ENCODE measurements around the gene SUSD4.

SUSD4 gene

DNA sequence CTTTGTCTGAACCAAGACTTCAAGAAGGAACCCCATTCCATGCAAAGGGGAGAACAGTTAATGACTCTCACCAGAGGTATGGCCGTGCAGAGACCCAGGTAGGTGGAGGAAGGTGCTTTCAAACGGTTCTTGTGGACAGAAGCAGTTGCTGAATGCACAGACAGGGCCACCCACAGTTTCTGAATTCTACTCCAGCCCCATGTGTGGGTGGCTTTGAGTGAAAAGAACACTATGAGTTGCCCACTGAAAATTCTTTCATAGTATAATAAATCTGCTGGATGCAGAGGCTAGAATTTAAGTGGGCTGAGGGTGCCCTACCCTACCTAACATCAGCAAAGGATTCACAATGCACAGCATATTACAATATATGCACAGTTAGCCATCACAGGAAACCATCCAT is 22.0 kb upstream of the SUSD4 start:
- TF ChIP-seq, protein P1, sequence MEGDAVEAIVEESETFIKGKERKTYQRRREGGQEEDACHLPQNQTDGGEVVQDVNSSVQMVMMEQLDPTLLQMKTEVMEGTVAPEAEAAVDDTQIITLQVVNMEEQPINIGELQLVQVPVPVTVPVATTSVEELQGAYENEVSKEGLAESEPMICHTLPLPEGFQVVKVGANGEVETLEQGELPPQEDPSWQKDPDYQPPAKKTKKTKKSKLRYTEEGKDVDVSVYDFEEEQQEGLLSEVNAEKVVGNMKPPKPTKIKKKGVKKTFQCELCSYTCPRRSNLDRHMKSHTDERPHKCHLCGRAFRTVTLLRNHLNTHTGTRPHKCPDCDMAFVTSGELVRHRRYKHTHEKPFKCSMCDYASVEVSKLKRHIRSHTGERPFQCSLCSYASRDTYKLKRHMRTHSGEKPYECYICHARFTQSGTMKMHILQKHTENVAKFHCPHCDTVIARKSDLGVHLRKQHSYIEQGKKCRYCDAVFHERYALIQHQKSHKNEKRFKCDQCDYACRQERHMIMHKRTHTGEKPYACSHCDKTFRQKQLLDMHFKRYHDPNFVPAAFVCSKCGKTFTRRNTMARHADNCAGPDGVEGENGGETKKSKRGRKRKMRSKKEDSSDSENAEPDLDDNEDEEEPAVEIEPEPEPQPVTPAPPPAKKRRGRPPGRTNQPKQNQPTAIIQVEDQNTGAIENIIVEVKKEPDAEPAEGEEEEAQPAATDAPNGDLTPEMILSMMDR (conservative IDR thresholded peaks at IDR 0.05; ENCODE audit: low read length) = no peak
- TF ChIP-seq EZH2phosphoT487 (IDR thresholded peaks at IDR 0.05; ENCODE audit: borderline replicate concordance) = no peak
- no peaks in the 10 kb centered on the region for H4K20me1 ChIP-seq (ENCODE audit: insufficient read depth, low read length, poor library complexity, severe bottlenecking)
- H3K79me2 ChIP-seq (ENCODE audit: insufficient read depth, low read length) = no peaks in the 10 kb centered on the region
- no peaks in the 10 kb centered on the region for H3K36me3 ChIP-seq (ENCODE audit: insufficient read depth, low read length)
- no peaks in the 10 kb centered on the region for H3K27me3 ChIP-seq (ENCODE audit: insufficient read depth, low read length, poor library complexity, severe bottlenecking)
- H3K4me2 ChIP-seq (ENCODE audit: low read depth, low read length, poor library complexity, severe bottlenecking) = no peak overlapping the region
- H3K9ac ChIP-seq (ENCODE audit: low read depth, low read length, poor library complexity, severe bottlenecking) = no peak overlapping the region
- H3K9me3 ChIP-seq (ENCODE audit: insufficient read depth, low read depth, low read length) = no peaks in the 10 kb centered on the region
- no peaks in the 10 kb centered on the region for H3F3A ChIP-seq (ENCODE audit: low read depth)
- no peaks in the 10 kb centered on the region for H3K9me2 ChIP-seq (replicated peaks; ENCODE audit: low read depth, low read length)
- H2AFZ ChIP-seq (ENCODE audit: low read length) = no peak overlapping the region
- no peak overlapping the region for H3K4me3 ChIP-seq (ENCODE audit: low read length, poor library complexity, severe bottlenecking)
- H3K4me1 ChIP-seq (ENCODE audit: insufficient read depth, low read length, poor library complexity, severe bottlenecking) = no peaks in the 10 kb centered on the region

GRCh38 chr1:223378754-223379153 is 14.8 kb upstream of the SUSD4 start:
- H3K9me2 ChIP-seq (replicated peaks; ENCODE audit: low read depth, low read length) = no peaks in the 10 kb centered on the region
- H3K4me1 ChIP-seq (ENCODE audit: insufficient read depth, low read length, poor library complexity, severe bottlenecking) = no peaks in the 10 kb centered on the region
- H3K4me3 ChIP-seq (ENCODE audit: low read length, poor library complexity, severe bottlenecking) = no peak overlapping the region
- no peak for TF ChIP-seq EZH2phosphoT487 (IDR thresholded peaks at IDR 0.05; ENCODE audit: borderline replicate concordance)
- TF ChIP-seq, protein P1 (conservative IDR thresholded peaks at IDR 0.05; ENCODE audit: low read length) = no peak
- H2AFZ ChIP-seq (ENCODE audit: low read length) = no peak overlapping the region
- no peaks in the 10 kb centered on the region for H3K27me3 ChIP-seq (ENCODE audit: insufficient read depth, low read length, poor library complexity, severe bottlenecking)
- H3K79me2 ChIP-seq (ENCODE audit: insufficient read depth, low read length) = no peaks in the 10 kb centered on the region
- 0 out of 2 replicates have a peak, but pooled peaks cover 3% of the 10 kb centered on the region for H3K9me3 ChIP-seq (ENCODE audit: insufficient read depth, low read depth, low read length)
- H4K20me1 ChIP-seq (ENCODE audit: insufficient read depth, low read length, poor library complexity, severe bottlenecking) = no peaks in the 10 kb centered on the region
- H3K36me3 ChIP-seq (ENCODE audit: insufficient read depth, low read length) = no peaks in the 10 kb centered on the region
- H3K4me2 ChIP-seq (ENCODE audit: low read depth, low read length, poor library complexity, severe bottlenecking) = no peak overlapping the region
- no peaks in the 10 kb centered on the region for H3F3A ChIP-seq (ENCODE audit: low read depth)
- no peak overlapping the region for H3K9ac ChIP-seq (ENCODE audit: low read depth, low read length, poor library complexity, severe bottlenecking)

GRCh38 chr1:223374064-223374610 is 10.2 kb upstream of the SUSD4 start:
- Histone ChIP-seq H3K4me1 (ENCODE audit: insufficient read depth, low read length, poor library complexity, severe bottlenecking) (no peaks in the 10 kb centered on the region), H3K36me3 (ENCODE audit: insufficient read depth, low read length) (no peaks in the 10 kb centered on the region), H3K4me2 (ENCODE audit: low read depth, low read length, poor library complexity, severe bottlenecking) (no peak overlapping the region), H4K20me1 (ENCODE audit: insufficient read depth, low read length, poor library complexity, severe bottlenecking) (no peaks in the 10 kb centered on the region), H2AFZ (ENCODE audit: low read length) (no peak overlapping the region), H3K4me3 (ENCODE audit: low read length, poor library complexity, severe bottlenecking) (no peak overlapping the region), H3K9me2 (replicated peaks; ENCODE audit: low read depth, low read length) (no peaks in the 10 kb centered on the region), H3K9me3 (ENCODE audit: insufficient read depth, low read depth, low read length) (0 out of 2 replicates have a peak, but pooled peaks cover 3% of the 10 kb centered on the region), H3K79me2 (ENCODE audit: insufficient read depth, low read length) (no peaks in the 10 kb centered on the region), H3K27me3 (ENCODE audit: insufficient read depth, low read length, poor library complexity, severe bottlenecking) (no peaks in the 10 kb centered on the region), H3F3A (ENCODE audit: low read depth) (no peaks in the 10 kb centered on the region), H3K9ac (ENCODE audit: low read depth, low read length, poor library complexity, severe bottlenecking) (no peak overlapping the region)
- TF ChIP-seq, protein P1 (conservative IDR thresholded peaks at IDR 0.05; ENCODE audit: low read length) = no peak
- no peak for TF ChIP-seq EZH2phosphoT487 (IDR thresholded peaks at IDR 0.05; ENCODE audit: borderline replicate concordance)
